Thyroid gland (tissue), 4 donors: Measurements from ENCODE around the gene PIGM. TPM values are rescaled to one million over a fixed set of nuclear protein-coding genes. Genes with fewer than 3 reads are reported as not detected.

ENCODE experiments used
- DNase-seq, 2 donors: peaks; one replicate each; pipeline ENCODE4 v3.0.0-alpha.2; 2019
- H3K27ac ChIP-seq, 3 donors: fragments of 200-600 bp; sonication (generic); 1 replicate in 2 of 3; 2 replicates in 1 of 3; pipeline ENCODE4 v1.5.1; 2016 to 2019; ENCODE audit warnings: mild to moderate bottlenecking in 1 of 3, moderate library complexity in 1 of 3
- H3K27me3 ChIP-seq: fragments of 200-600 bp; sonication (generic); one replicate; pipeline ENCODE4 v1.5.1; 2019
- H3K36me3 ChIP-seq, 2 donors: fragments of 200-600 bp; sonication (generic); one replicate each; pipeline ENCODE4 v1.5.1; 2016 to 2019
- H3K4me1 ChIP-seq, 2 donors: fragments of 200-600 bp; sonication (generic); one replicate each; pipeline ENCODE4 v1.5.1; 2017 to 2019
- H3K4me3 ChIP-seq, 3 donors: fragments of 200-600 bp; sonication (generic); replicated peaks in 1 of 3; 1 replicate in 2 of 3; 2 replicates in 1 of 3; pipeline ENCODE4 v1.5.1; 2016; ENCODE audit warnings: mild to moderate bottlenecking in 1 of 3
- H3K9me3 ChIP-seq: fragments of 200-600 bp; sonication (generic); one replicate; pipeline ENCODE4 v1.5.1; 2017
- CTCF ChIP-seq, 6 experiments: fragments of 200-600 bp in 3 of 6; fragments of 450-650 bp in 3 of 6; sonication (generic) in 3 of 6; IDR thresholded peaks; one replicate each; pipeline ENCODE4 v1.5.1; 2016 to 2019; ENCODE audit warnings: antibody characterized with exemption in 6 of 6, mild to moderate bottlenecking in 2 of 6, inconsistent platforms in 1 of 6, moderate library complexity in 1 of 6
- POLR2A ChIP-seq, 2 donors: fragments of 450-650 bp; IDR thresholded peaks; one replicate each; pipeline ENCODE4 v1.6.1; 2017; ENCODE audit warnings: antibody characterized with exemption in 2 of 2, mild to moderate bottlenecking in 2 of 2, moderate library complexity in 1 of 2
- WGBS, 2 donors: methylation state at CpG; one replicate each; pipeline ENCODE4 v1.1.5; 2017; 5-methylcytosine and 5-hydroxymethylcytosine counted together
- intact Hi-C: fragments of 100-400 bp; cut with DNase I; formaldehyde crosslinking; loops from one replicate; pipeline ENCODE4 v1.15.1; 2023
- total RNA-seq, 4 donors: library from RNA; depleted of rRNA; stranded (reverse); fragments of >200 nt; gene quantifications; one replicate each; pipeline ENCODE4 v1.2.3, GENCODE V29; 2016

Gene PIGM
- total RNA-seq, 4 donors from 2014 or later, result 6.7 to 10.0 (median 7.4) TPM

GRCh38 chr1:160021376-160022074, 10.3 kb downstream of the PIGM start:
- Histone ChIP-seq H3K27ac (no peak overlapping the region), H3K36me3 (no peaks in the 10 kb centered on the region), H3K9me3 (no peaks in the 10 kb centered on the region), H3K27me3 (no peaks in the 10 kb centered on the region), H3K4me1 (no peaks in the 10 kb centered on the region), H3K4me3 (no peak overlapping the region)
- intact Hi-C loops, result no loop called here
- no peak for TF ChIP-seq CTCF (IDR thresholded peaks at IDR 0.05)
- no peak for DNase-seq
- WGBS, 2 donors, result 76 to 82% methylated on average over 5 of the region's 5 CpGs

- no peaks in the 10 kb centered on the region for H3K4me1 ChIP-seq
- no peaks in the 10 kb centered on the region for H3K27me3 ChIP-seq
- DNase-seq, result no peak
- 88 to 93% methylated on average over 1 to 5 of the region's 5 CpGs for WGBS, 2 donors
- intact Hi-C loops, result no loop called here
- no peak for TF ChIP-seq CTCF (IDR thresholded peaks at IDR 0.05)
- no peak for TF ChIP-seq POLR2A (IDR thresholded peaks at IDR 0.05)
- H3K9me3 ChIP-seq, result no peaks in the 10 kb centered on the region
- H3K36me3 ChIP-seq, result no peaks in the 10 kb centered on the region
- no peak overlapping the region for H3K27ac ChIP-seq
- no peak overlapping the region for H3K4me3 ChIP-seq
Observed at GRCh38 chr1:160020196-160020595, 11.6 kb downstream of the PIGM start.

GRCh38 chr1:160018900-160019299, 12.9 kb downstream of the PIGM start:
- Histone ChIP-seq H3K27ac (no peak overlapping the region), H3K4me1 (no peaks in the 10 kb centered on the region), H3K4me3 (no peak overlapping the region), H3K36me3 (no peaks in the 10 kb centered on the region), H3K27me3 (no peaks in the 10 kb centered on the region), H3K9me3 (no peaks in the 10 kb centered on the region)
- no peak for TF ChIP-seq CTCF (IDR thresholded peaks at IDR 0.05)
- no peak for TF ChIP-seq POLR2A (IDR thresholded peaks at IDR 0.05)
- whole genome bisulfite sequencing, 2 donors, result 90 to 97% methylated on average over 1 of the region's 1 CpG
- DNase-seq, result no peak
- intact Hi-C loops, result loop anchor here (10.0 kb wide), 1 partner anchor 224 kb away; no protein-coding TSS in a partner anchor

GRCh38 chr1:160018347-160018746, 13.4 kb downstream of the PIGM start:
- Histone ChIP-seq H3K4me1 (no peaks in the 10 kb centered on the region), H3K27me3 (no peaks in the 10 kb centered on the region), H3K4me3 (no peak overlapping the region), H3K36me3 (no peaks in the 10 kb centered on the region), H3K27ac (no peak overlapping the region), H3K9me3 (no peaks in the 10 kb centered on the region)
- intact Hi-C loops, result loop anchor here (10.0 kb wide), 1 partner anchor 224 kb away; no protein-coding TSS in a partner anchor
- WGBS, 2 donors, result 85 to 90% methylated on average over 3 of the region's 3 CpGs
- DNase-seq, result no peak
- TF ChIP-seq CTCF (IDR thresholded peaks at IDR 0.05) (no peak), POLR2A (IDR thresholded peaks at IDR 0.05) (no peak)

- WGBS, 2 donors, result 69 to 70% methylated on average over 1 of the region's 1 CpG
- intact Hi-C loops, result loop anchor here (10.0 kb wide), 1 partner anchor 223 kb away; no protein-coding TSS in a partner anchor
- no peaks in the 10 kb centered on the region for H3K9me3 ChIP-seq
Observed at GRCh38 chr1:160017592-160017991, 14.2 kb downstream of the PIGM start.

More at GRCh38 chr1:160017592-160017991, 14.2 kb downstream of the PIGM start:
- Histone ChIP-seq H3K27me3 (no peaks in the 10 kb centered on the region), H3K4me3 (no peak overlapping the region), H3K36me3 (no peaks in the 10 kb centered on the region), H3K27ac (no peak overlapping the region), H3K4me1 (no peaks in the 10 kb centered on the region)
- TF ChIP-seq CTCF (IDR thresholded peaks at IDR 0.05) (no peak), POLR2A (IDR thresholded peaks at IDR 0.05) (no peak)
- no peak for DNase-seq
